DOHH2 (cell line): ENCODE results near the gene FAM25A.
"Not testable (repeated sequence)": the region's sequence is repeated elsewhere in the genome, so short reads cannot be mapped to it uniquely, and the experiment has no call there.

ENCODE experiments used
- EZH2phosphoT487 ChIP-seq: fragments of 200-600 bp; sonication (generic); IDR thresholded peaks from 2 replicates; pipeline ENCODE4 v1.6.1; 2017; ENCODE audit warnings: borderline replicate concordance, mild to moderate bottlenecking, antibody characterized with exemption, low read length, moderate library complexity, mixed read lengths
- TF ChIP-seq, protein P1 (sequence below): fragments of 200-600 bp; sonication (generic); IDR thresholded peaks from one replicate; pipeline ENCODE4 v1.5.1; 2014; ENCODE audit warnings: antibody characterized with exemption, mild to moderate bottlenecking, low read depth, low read length; ENCODE audit not compliant: poor library complexity, severe bottlenecking

DNA sequence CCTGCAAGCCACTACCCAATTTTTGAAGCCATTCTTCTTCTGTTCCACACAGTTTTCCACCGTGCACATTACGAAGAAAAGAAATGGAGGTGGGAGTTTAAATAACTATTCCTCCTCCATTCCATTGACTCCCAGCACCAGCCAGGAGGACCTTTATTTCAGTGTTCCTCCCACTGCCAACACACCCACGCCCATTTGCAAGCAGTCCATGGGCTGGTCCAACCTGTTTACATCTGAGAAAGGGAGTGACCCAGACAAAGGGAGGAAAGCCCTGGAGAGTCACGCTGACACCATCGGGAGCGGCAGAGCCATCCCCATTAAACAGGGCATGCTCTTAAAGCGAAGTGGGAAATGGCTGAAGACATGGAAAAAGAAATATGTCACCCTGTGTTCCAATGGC, 11.8 kb upstream of the FAM25A start:
- TF ChIP-seq, protein P1, sequence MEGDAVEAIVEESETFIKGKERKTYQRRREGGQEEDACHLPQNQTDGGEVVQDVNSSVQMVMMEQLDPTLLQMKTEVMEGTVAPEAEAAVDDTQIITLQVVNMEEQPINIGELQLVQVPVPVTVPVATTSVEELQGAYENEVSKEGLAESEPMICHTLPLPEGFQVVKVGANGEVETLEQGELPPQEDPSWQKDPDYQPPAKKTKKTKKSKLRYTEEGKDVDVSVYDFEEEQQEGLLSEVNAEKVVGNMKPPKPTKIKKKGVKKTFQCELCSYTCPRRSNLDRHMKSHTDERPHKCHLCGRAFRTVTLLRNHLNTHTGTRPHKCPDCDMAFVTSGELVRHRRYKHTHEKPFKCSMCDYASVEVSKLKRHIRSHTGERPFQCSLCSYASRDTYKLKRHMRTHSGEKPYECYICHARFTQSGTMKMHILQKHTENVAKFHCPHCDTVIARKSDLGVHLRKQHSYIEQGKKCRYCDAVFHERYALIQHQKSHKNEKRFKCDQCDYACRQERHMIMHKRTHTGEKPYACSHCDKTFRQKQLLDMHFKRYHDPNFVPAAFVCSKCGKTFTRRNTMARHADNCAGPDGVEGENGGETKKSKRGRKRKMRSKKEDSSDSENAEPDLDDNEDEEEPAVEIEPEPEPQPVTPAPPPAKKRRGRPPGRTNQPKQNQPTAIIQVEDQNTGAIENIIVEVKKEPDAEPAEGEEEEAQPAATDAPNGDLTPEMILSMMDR: not testable (repeated sequence)
- not testable (repeated sequence) for TF ChIP-seq EZH2phosphoT487
